ENCODE results near the gene GNRH2. TPM values are rescaled to one million over a fixed set of nuclear protein-coding genes. Genes with fewer than 3 reads are reported as not detected.

Gene GNRH2
- total RNA-seq, 1 experiment from 2014 or later: 1.1 TPM

- no peak overlapping the region for H3K27ac Mint-ChIP-seq
- WGBS (ENCODE audit: extremely low coverage, insufficient read length, low lambda C conversion rate): no CpG with 5 or more reads among the region's 4 CpGs
- H3K4me1 ChIP-seq (ENCODE audit: insufficient read depth, low read length): no peaks in the 10 kb centered on the region
- H2AFZ ChIP-seq (ENCODE audit: low read length): no peak overlapping the region
- H3K9ac ChIP-seq (ENCODE audit: extremely low read depth, insufficient read length, low read length): no peak overlapping the region
- no peak overlapping the region for H3K18ac ChIP-seq (ENCODE audit: insufficient read length, low read depth, low read length)
- H3K79me1 ChIP-seq (ENCODE audit: insufficient read depth, low read depth, low read length, poor library complexity, severe bottlenecking): no peaks in the 10 kb centered on the region
- H4K8ac ChIP-seq (replicated peaks; ENCODE audit: insufficient read length, low read depth, low read length): no peak overlapping the region
- H4K5ac ChIP-seq (ENCODE audit: insufficient read length, low read depth, low read length): no peak overlapping the region
- H3K36me3 Mint-ChIP-seq (ENCODE audit: insufficient read depth in 1 of 3, low read depth in 3 of 3): no peaks in the 10 kb centered on the region; a peak in 3 of 7 replicates
- TF ChIP-seq, protein P1, sequence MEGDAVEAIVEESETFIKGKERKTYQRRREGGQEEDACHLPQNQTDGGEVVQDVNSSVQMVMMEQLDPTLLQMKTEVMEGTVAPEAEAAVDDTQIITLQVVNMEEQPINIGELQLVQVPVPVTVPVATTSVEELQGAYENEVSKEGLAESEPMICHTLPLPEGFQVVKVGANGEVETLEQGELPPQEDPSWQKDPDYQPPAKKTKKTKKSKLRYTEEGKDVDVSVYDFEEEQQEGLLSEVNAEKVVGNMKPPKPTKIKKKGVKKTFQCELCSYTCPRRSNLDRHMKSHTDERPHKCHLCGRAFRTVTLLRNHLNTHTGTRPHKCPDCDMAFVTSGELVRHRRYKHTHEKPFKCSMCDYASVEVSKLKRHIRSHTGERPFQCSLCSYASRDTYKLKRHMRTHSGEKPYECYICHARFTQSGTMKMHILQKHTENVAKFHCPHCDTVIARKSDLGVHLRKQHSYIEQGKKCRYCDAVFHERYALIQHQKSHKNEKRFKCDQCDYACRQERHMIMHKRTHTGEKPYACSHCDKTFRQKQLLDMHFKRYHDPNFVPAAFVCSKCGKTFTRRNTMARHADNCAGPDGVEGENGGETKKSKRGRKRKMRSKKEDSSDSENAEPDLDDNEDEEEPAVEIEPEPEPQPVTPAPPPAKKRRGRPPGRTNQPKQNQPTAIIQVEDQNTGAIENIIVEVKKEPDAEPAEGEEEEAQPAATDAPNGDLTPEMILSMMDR (conservative IDR thresholded peaks at IDR 0.05): no peak
- no peaks in the 10 kb centered on the region for H4K20me1 ChIP-seq (ENCODE audit: control insufficient read depth, insufficient read depth, insufficient read length)
- peaks cover 10% of the 10 kb centered on the region for H3K9me3 ChIP-seq (ENCODE audit: control insufficient read depth, low read depth, low read length)
- H3T11ph ChIP-seq (ENCODE audit: low read length): no peak overlapping the region
- no peak overlapping the region for H2BK15ac ChIP-seq (ENCODE audit: low read depth, low read length)
- H3K27me3 ChIP-seq (ENCODE audit: insufficient read depth, low read length): peaks cover 26% of the 10 kb centered on the region
- H2AK5ac ChIP-seq (ENCODE audit: insufficient read length, low read length): no peak overlapping the region
- H3K9me3 Mint-ChIP-seq: peaks cover 10 to 14% of the 10 kb centered on the region in 2 experiments
- no peak overlapping the region for H3K56ac ChIP-seq (ENCODE audit: insufficient read length, low read depth, low read length)
- no peak overlapping the region for H3K4me3 Mint-ChIP-seq
- peaks cover 72% of the 10 kb centered on the region for H3K27me3 Mint-ChIP-seq (ENCODE audit: low read depth)
- no peak overlapping the region for H3K23ac ChIP-seq (ENCODE audit: insufficient read length, low read depth, low read length)
- H2BK20ac ChIP-seq (ENCODE audit: low read depth, low read length, poor library complexity, severe bottlenecking): no peak overlapping the region
- H3K23me2 ChIP-seq (ENCODE audit: insufficient read length, low read depth, low read length, poor library complexity, severe bottlenecking): peaks cover 4% of the 10 kb centered on the region
- H2BK12ac ChIP-seq (ENCODE audit: insufficient read length, low read depth, low read length): no peak overlapping the region
- no peak overlapping the region for H2BK120ac ChIP-seq (ENCODE audit: low read depth, low read length, poor library complexity, severe bottlenecking)
- H3K4me1 Mint-ChIP-seq: peaks cover under 1% of the 10 kb centered on the region in 2 experiments; a peak in 3 of 4 replicates
- no peak overlapping the region for H3K4me2 ChIP-seq (ENCODE audit: insufficient read depth, insufficient read length, low read length)
- no peaks in the 10 kb centered on the region for H3K79me2 ChIP-seq (ENCODE audit: insufficient read depth, low read length)
- H3K4ac ChIP-seq (ENCODE audit: low read depth, low read length): no peak overlapping the region
- DNase-seq: no peak
- no peak overlapping the region for H3K27ac ChIP-seq (ENCODE audit: insufficient read length, low read depth, low read length)
- no peak overlapping the region for H2BK5ac ChIP-seq (ENCODE audit: insufficient read length, low read length)
- no peak overlapping the region for H4K91ac ChIP-seq (ENCODE audit: insufficient read length, low read depth, low read length)
- no peak overlapping the region for H3K14ac ChIP-seq (ENCODE audit: insufficient read depth, low read length)
Observed at GRCh38 chr20:3077618-3078134, 34.3 kb downstream of the GNRH2 start.

Measured in H9 (cell line).